CD4-positive, alpha-beta memory T cell (primary cell): ENCODE data around the gene IL17D. TPM values are rescaled to one million over a fixed set of nuclear protein-coding genes. Genes with fewer than 3 reads are reported as not detected.
A peak's percentile ranks its signal among the peaks of the same experiment; 100 is the strongest.

Source experiments
- CTCF ChIA-PET: fragments of 350-600 bp; sonication (Branson Sonifier 250); formaldehyde crosslinking; loops from one replicate; lab custom pipeline; 2021; ENCODE audit warnings: inconsistent platforms; ENCODE audit not compliant: partially characterized antibody; lab: Charles Lee
- POLR2A ChIA-PET: fragments of 350-600 bp; sonication (Branson Sonifier 250); formaldehyde crosslinking; loops from one replicate; lab custom pipeline; 2021; ENCODE audit not compliant: partially characterized antibody; lab: Charles Lee
- DNase-seq, 5 donors: peaks; one replicate each; pipeline versions ENCODE4 v3.0.0 to v3.0.0-alpha.2; 2020 to 2022; ENCODE audit warnings: mixed read lengths in 1 of 5
- H3K27ac ChIP-seq: one replicate; pipeline ENCODE4 v1.7.0; 2013; ENCODE audit warnings: low read depth, low read length
- H3K27me3 ChIP-seq: 2 replicates; pipeline ENCODE4 v1.7.0; 2013; ENCODE audit warnings: mild to moderate bottlenecking, low read length, moderate library complexity; ENCODE audit not compliant: insufficient read depth
- H3K36me3 ChIP-seq: 2 replicates; pipeline ENCODE4 v1.7.0; 2013; ENCODE audit warnings: mild to moderate bottlenecking, low read length, moderate library complexity; ENCODE audit not compliant: insufficient read depth
- H3K4me1 ChIP-seq: 2 replicates; pipeline ENCODE4 v1.7.0; 2013; ENCODE audit warnings: mild to moderate bottlenecking, low read length, moderate library complexity; ENCODE audit not compliant: insufficient read depth
- H3K4me3 ChIP-seq, 2 donors: one replicate each; pipeline ENCODE4 v1.7.0; 2013; ENCODE audit warnings: low read length in 2 of 2, mild to moderate bottlenecking in 1 of 2
- H3K9me3 ChIP-seq, 2 donors: one replicate each; pipeline ENCODE4 v1.7.0; 2013; ENCODE audit warnings: low read length in 2 of 2, control low read depth in 1 of 2; ENCODE audit not compliant: control insufficient read depth in 1 of 2
- H3K27ac Mint-ChIP-seq, 7 donors: one replicate each; pipeline ENCODE4 v1.8.0; 2020 to 2021; ENCODE audit warnings: mixed read lengths in 7 of 7, mild to moderate bottlenecking in 6 of 7, inconsistent platforms in 3 of 7, moderate library complexity in 3 of 7
- H3K27me3 Mint-ChIP-seq, 2 donors: one replicate each; pipeline ENCODE4 v1.8.0; 2020 to 2021; ENCODE audit warnings: mixed read lengths in 2 of 2
- H3K36me3 Mint-ChIP-seq, 2 donors: one replicate each; pipeline ENCODE4 v1.8.0; 2020 to 2021; ENCODE audit warnings: mixed read lengths in 2 of 2, inconsistent platforms in 1 of 2, mild to moderate bottlenecking in 1 of 2
- H3K4me1 Mint-ChIP-seq, 4 donors: one replicate each; pipeline ENCODE4 v1.8.0; 2020 to 2021; ENCODE audit warnings: mixed read lengths in 4 of 4, mild to moderate bottlenecking in 1 of 4
- H3K4me3 Mint-ChIP-seq, 8 donors: one replicate each; pipeline ENCODE4 v1.8.0; 2020 to 2021; ENCODE audit warnings: mixed read lengths in 8 of 8, mild to moderate bottlenecking in 7 of 8, moderate library complexity in 6 of 8, inconsistent platforms in 3 of 8
- H3K9me3 Mint-ChIP-seq, 8 donors: one replicate each; pipeline ENCODE4 v1.8.0; 2020 to 2021; ENCODE audit warnings: mixed read lengths in 8 of 8, mild to moderate bottlenecking in 5 of 8, inconsistent platforms in 3 of 8, moderate library complexity in 1 of 8
- intact Hi-C: fragments of 100-400 bp; cut with micrococcal nuclease; formaldehyde crosslinking; loops from one replicate; pipeline ENCODE4 v1.15.1; 2023
- polyA plus RNA-seq, 2 donors: library from polyadenylated mRNA; unstranded; fragments of 300-500 nt; fragmentation: Illumina TruSeq; gene quantifications; one replicate each; pipeline ENCODE4 v1.2.3, GENCODE V29; 2021
- total RNA-seq, 2 experiments: library from RNA; stranded (reverse); gene quantifications; one replicate each; pipeline ENCODE4 v1.2.3, GENCODE V29; 2021

The IL17D gene
- total and polyA plus RNA-seq, 4 experiments from 2014 or later, result not detected

- no peak overlapping the region for H3K27ac ChIP-seq
- ChIA-PET POLR2A (interaction anchor here (1.1 to 1.7 kb wide), 5 partner anchors 70 to 228 kb away, joined by 3 to 4 read pairs (median 4); partner anchors contain the start of genes CRYL1, EEF1AKMT1 and IFT88), CTCF (interaction anchor here (0.5 to 3.1 kb wide), 8 partner anchors 12 to 249 kb away, joined by 3 to 9 read pairs (median 4); no protein-coding TSS in a partner anchor)
- H3K9me3 ChIP-seq, result no peaks in the 10 kb centered on the region
- peaks cover 0 to 2% of the 10 kb centered on the region in 2 donors for H3K36me3 Mint-ChIP-seq
- no peaks in the 10 kb centered on the region for H3K9me3 Mint-ChIP-seq
- peak; percentile 78 to 83 (median 81) for DNase-seq
- H3K27me3 ChIP-seq, result peaks cover 30% of the 10 kb centered on the region
- H3K27me3 Mint-ChIP-seq, result peaks cover 11 to 22% of the 10 kb centered on the region in 2 donors
- H3K4me1 ChIP-seq, result peaks cover 7% of the 10 kb centered on the region
- no peak overlapping the region for H3K27ac Mint-ChIP-seq
- no peak overlapping the region for H3K4me3 ChIP-seq
- intact Hi-C loops, result loop anchor here (1.0 to 5.0 kb wide), 5 partner anchors 69 to 507 kb away; partner anchors contain the start of genes CRYL1, EEF1AKMT1 and IFT88
- H3K4me3 Mint-ChIP-seq, result peak overlapping the region in 2 of 8 donors; percentile 72 to 77
- no peaks in the 10 kb centered on the region for H3K36me3 ChIP-seq
- H3K4me1 Mint-ChIP-seq, result peaks cover 3 to 14% (median 8%) of the 10 kb centered on the region in 4 donors
Measured at GRCh38 chr13:20703780-20704458, 420 bp downstream of the IL17D start.

GRCh38 chr13:20704459-20705069 lies 1.1 kb downstream of the IL17D start:
- no peaks in the 10 kb centered on the region for H3K9me3 Mint-ChIP-seq
- peaks cover 3 to 14% (median 8%) of the 10 kb centered on the region in 4 donors for H3K4me1 Mint-ChIP-seq
- peaks cover 9 to 20% of the 10 kb centered on the region in 2 donors for H3K27me3 Mint-ChIP-seq
- Histone ChIP-seq H3K4me1 (peaks cover 7% of the 10 kb centered on the region), H3K9me3 (no peaks in the 10 kb centered on the region), H3K27me3 (peaks cover 29% of the 10 kb centered on the region), H3K36me3 (no peaks in the 10 kb centered on the region), H3K27ac (no peak overlapping the region), H3K4me3 (no peak overlapping the region)
- DNase-seq, result no peak
- POLR2A ChIA-PET, result interaction anchor here (1.1 to 1.6 kb wide), 5 partner anchors 69 to 228 kb away, joined by 3 to 4 read pairs (median 4); partner anchors contain the start of genes CRYL1 and EEF1AKMT1
- intact Hi-C loops, result loop anchor here (1.0 to 5.0 kb wide), 4 partner anchors 69 to 507 kb away; partner anchors contain the start of genes CRYL1, EEF1AKMT1 and IFT88
- peak overlapping the region in 5 of 7 donors; percentile 4 to 85 (median 22) for H3K27ac Mint-ChIP-seq
- H3K36me3 Mint-ChIP-seq, result peaks cover 0 to 2% of the 10 kb centered on the region in 2 donors
- CTCF ChIA-PET, result interaction anchor here (0.9 to 3.1 kb wide), 4 partner anchors 19 to 210 kb away, joined by 3 to 9 read pairs (median 4); no protein-coding TSS in a partner anchor
- peak overlapping the region; percentile 31 to 83 (median 76) for H3K4me3 Mint-ChIP-seq

GRCh38 chr13:20706661-20707060 lies 3.2 kb downstream of the IL17D start:
- intact Hi-C loops, result no loop called here

GRCh38 chr13:20708216-20708615 lies 4.7 kb downstream of the IL17D start:
- H3K27ac Mint-ChIP-seq, result no peak overlapping the region

More at GRCh38 chr13:20706661-20707060, 3.2 kb downstream of the IL17D start:
- POLR2A ChIA-PET, result no interaction called here
- H3K27ac ChIP-seq, result no peak overlapping the region
- Mint-ChIP-seq H3K4me3 (no peak overlapping the region), H3K9me3 (no peaks in the 10 kb centered on the region), H3K4me1 (peaks cover 3 to 14% (median 8%) of the 10 kb centered on the region in 4 donors), H3K36me3 (peaks cover 0 to 2% of the 10 kb centered on the region in 2 donors), H3K27ac (peak overlapping the region in 2 of 7 donors; percentile 2 to 81), H3K27me3 (peaks cover 1 to 5% of the 10 kb centered on the region in 2 donors)
- no peak overlapping the region for H3K4me3 ChIP-seq
- peaks cover 10% of the 10 kb centered on the region for H3K27me3 ChIP-seq
- peaks cover 7% of the 10 kb centered on the region for H3K4me1 ChIP-seq
- no peak for DNase-seq
- CTCF ChIA-PET, result interaction anchor here (3.1 kb wide), 1 partner anchor 212 kb away, joined by 9 read pairs; no protein-coding TSS in a partner anchor
- H3K9me3 ChIP-seq, result no peaks in the 10 kb centered on the region
- no peaks in the 10 kb centered on the region for H3K36me3 ChIP-seq

GRCh38 chr13:20709369-20709768 lies 5.9 kb downstream of the IL17D start:
- Histone ChIP-seq H3K36me3 (no peaks in the 10 kb centered on the region), H3K4me3 (no peak overlapping the region), H3K9me3 (no peaks in the 10 kb centered on the region), H3K27me3 (no peaks in the 10 kb centered on the region), H3K4me1 (peaks cover 6% of the 10 kb centered on the region), H3K27ac (no peak overlapping the region)
- no peak for DNase-seq
- CTCF ChIA-PET, result interaction anchor here (1.1 to 9.1 kb wide), 7 partner anchors 14 to 768 kb away, joined by 3 to 90 read pairs (median 8); no protein-coding TSS in a partner anchor
- Mint-ChIP-seq H3K27ac (no peak overlapping the region), H3K36me3 (no peaks in the 10 kb centered on the region), H3K4me3 (no peak overlapping the region), H3K9me3 (no peaks in the 10 kb centered on the region), H3K27me3 (peaks cover 1 to 6% of the 10 kb centered on the region in 2 donors), H3K4me1 (peaks cover 4 to 14% (median 7%) of the 10 kb centered on the region in 4 donors)
- POLR2A ChIA-PET, result no interaction called here
- intact Hi-C loops, result no loop called here

More at GRCh38 chr13:20708216-20708615, 4.7 kb downstream of the IL17D start:
- Histone ChIP-seq H3K27ac (no peak overlapping the region), H3K4me3 (no peak overlapping the region), H3K4me1 (peaks cover 6% of the 10 kb centered on the region), H3K9me3 (no peaks in the 10 kb centered on the region), H3K27me3 (no peaks in the 10 kb centered on the region), H3K36me3 (no peaks in the 10 kb centered on the region)
- POLR2A ChIA-PET, result no interaction called here
- CTCF ChIA-PET, result interaction anchor here (1.1 to 9.1 kb wide), 2 partner anchors 139 to 216 kb away, joined by 3 to 90 read pairs; no protein-coding TSS in a partner anchor
- H3K27me3 Mint-ChIP-seq, result peaks cover 1 to 4% of the 10 kb centered on the region in 2 donors
- no peak overlapping the region for H3K4me3 Mint-ChIP-seq
- no peaks in the 10 kb centered on the region for H3K9me3 Mint-ChIP-seq
- H3K4me1 Mint-ChIP-seq, result peaks cover 3 to 13% (median 7%) of the 10 kb centered on the region in 4 donors
- DNase-seq, result no peak
- peaks cover 0 to 1% of the 10 kb centered on the region in 2 donors for H3K36me3 Mint-ChIP-seq
- intact Hi-C loops, result no loop called here

GRCh38 chr13:20709782-20710181 lies 6.3 kb downstream of the IL17D start:
- Histone ChIP-seq H3K4me3 (no peak overlapping the region), H3K9me3 (no peaks in the 10 kb centered on the region), H3K27me3 (no peaks in the 10 kb centered on the region), H3K36me3 (no peaks in the 10 kb centered on the region), H3K4me1 (peaks cover 6% of the 10 kb centered on the region), H3K27ac (no peak overlapping the region)
- Mint-ChIP-seq H3K4me1 (peaks cover 4 to 10% (median 7%) of the 10 kb centered on the region in 4 donors), H3K27me3 (peaks cover 1 to 7% of the 10 kb centered on the region in 2 donors), H3K9me3 (no peaks in the 10 kb centered on the region), H3K4me3 (no peak overlapping the region), H3K36me3 (no peaks in the 10 kb centered on the region), H3K27ac (no peak overlapping the region)
- intact Hi-C loops, result no loop called here
- DNase-seq, result no peak
- CTCF ChIA-PET, result interaction anchor here (0.6 to 9.1 kb wide), 9 partner anchors 13 to 768 kb away, joined by 3 to 90 read pairs (median 6); no protein-coding TSS in a partner anchor
- POLR2A ChIA-PET, result no interaction called here
